NCI-H146 treated with DMSO at 0.1 percent for 48 hours (cell line): Measurements from ENCODE around the gene TBC1D7.

ENCODE experiments used
- DNase-seq: peaks from one replicate; lab custom pipeline; 2025; ENCODE audit not compliant: unreplicated experiment; lab: John Stamatoyannopoulos, UW

TBC1D7 gene

GRCh38 chr6:13273931-13274706 lies 54.2 kb downstream of the TBC1D7 start:
- no peak for DNase-seq

- no peak for DNase-seq
Measured at GRCh38 chr6:13273202-13273930, 55.0 kb downstream of the TBC1D7 start.

GRCh38 chr6:13272131-13273046 lies 55.9 kb downstream of the TBC1D7 start:
- no peak for DNase-seq

- no peak for DNase-seq
Measured at GRCh38 chr6:13268913-13269518, 59.3 kb downstream of the TBC1D7 start.

GRCh38 chr6:13267142-13267651 lies 61.1 kb downstream of the TBC1D7 start:
- DNase-seq: no peak

- DNase-seq: no peak
Measured at GRCh38 chr6:13263669-13264068, 64.7 kb downstream of the TBC1D7 start.

- DNase-seq: no peak
Measured at GRCh38 chr6:13262302-13263230, 65.8 kb downstream of the TBC1D7 start.

GRCh38 chr6:13261464-13261994 lies 66.8 kb downstream of the TBC1D7 start:
- DNase-seq: no peak

GRCh38 chr6:13260831-13261230 lies 67.5 kb downstream of the TBC1D7 start:
- DNase-seq: no peak

GRCh38 chr6:13260101-13260598 lies 68.2 kb downstream of the TBC1D7 start:
- DNase-seq: no peak

GRCh38 chr6:13259393-13259792 lies 68.9 kb downstream of the TBC1D7 start:
- DNase-seq: no peak

GRCh38 chr6:13256266-13257001 lies 71.9 kb downstream of the TBC1D7 start:
- DNase-seq: no peak
